IPS-NIHi7 (cell line): ENCODE measurements around the gene NAA11.
"Not testable (repeated sequence)": the region's sequence is repeated elsewhere in the genome, so short reads cannot be mapped to it uniquely, and the experiment has no call there.

ENCODE experiments used
- DNase-seq: peaks from one replicate; pipeline ENCODE4 v3.0.0; 2012; ENCODE audit warnings: mixed read lengths; ENCODE audit errors: extremely low spot score

NAA11 gene

DNA sequence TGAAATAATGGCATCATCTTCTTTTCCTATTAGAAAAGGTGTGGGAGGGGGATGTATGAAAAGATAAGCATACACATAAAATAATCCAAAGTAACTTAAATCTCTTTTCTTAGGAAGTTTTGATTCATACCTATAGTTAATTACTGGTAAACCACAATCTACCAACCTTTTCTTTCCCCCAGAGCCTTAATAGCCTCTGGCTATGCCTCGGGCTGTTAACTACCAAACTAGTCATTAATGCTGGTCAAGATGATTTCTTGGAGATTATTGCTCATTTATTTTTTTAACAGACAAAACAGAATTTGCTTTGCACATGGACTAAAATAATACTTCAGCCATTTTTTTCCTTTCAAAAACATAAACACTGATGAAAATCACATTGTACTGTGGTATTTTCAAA lies 16.9 kb downstream of the NAA11 start:
- no peak for DNase-seq

GRCh38 chr4:79308137-79308536 lies 17.7 kb downstream of the NAA11 start:
- DNase-seq, result no peak

DNA sequence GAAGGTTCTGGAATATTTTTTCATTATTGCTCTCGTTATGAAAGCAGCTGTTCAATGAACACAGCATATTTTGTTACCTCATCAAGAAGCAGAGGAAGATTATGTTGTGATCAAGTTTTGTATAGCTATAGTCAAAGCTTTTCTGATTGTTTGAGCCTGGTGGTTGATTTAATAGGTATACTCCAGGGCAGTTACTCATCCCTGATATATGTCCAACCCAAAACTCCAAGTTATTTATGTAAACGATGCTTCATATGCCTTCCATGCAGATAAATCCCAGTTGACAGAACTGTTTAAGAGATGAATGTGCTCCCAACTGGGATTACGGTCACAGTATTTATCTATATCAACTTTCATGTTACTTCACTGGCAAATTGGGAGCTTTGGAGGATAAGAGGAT lies 19.1 kb downstream of the NAA11 start:
- DNase-seq, result no peak

DNA sequence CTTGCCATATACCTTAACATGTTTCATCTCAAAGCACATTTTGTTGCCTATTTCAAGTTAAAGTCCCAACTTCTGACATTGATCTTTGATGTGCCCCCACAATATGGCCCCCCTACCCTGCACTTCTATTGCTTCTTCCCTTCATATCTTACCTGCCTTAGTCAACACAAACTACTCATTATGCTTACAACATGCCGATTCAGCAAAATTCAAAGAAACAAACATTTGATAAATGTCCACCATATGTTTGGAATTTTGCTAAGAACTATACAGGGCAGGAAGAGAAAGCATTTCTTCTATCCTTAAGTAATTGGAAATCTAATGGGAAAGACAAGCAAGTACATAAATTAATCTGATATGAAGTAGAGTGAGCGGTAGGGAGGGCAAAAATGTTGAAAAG lies 25.6 kb downstream of the NAA11 start:
- DNase-seq, result no peak

- no peak for DNase-seq
Measured at GRCh38 chr4:79298484-79298883, 27.4 kb downstream of the NAA11 start.

DNA sequence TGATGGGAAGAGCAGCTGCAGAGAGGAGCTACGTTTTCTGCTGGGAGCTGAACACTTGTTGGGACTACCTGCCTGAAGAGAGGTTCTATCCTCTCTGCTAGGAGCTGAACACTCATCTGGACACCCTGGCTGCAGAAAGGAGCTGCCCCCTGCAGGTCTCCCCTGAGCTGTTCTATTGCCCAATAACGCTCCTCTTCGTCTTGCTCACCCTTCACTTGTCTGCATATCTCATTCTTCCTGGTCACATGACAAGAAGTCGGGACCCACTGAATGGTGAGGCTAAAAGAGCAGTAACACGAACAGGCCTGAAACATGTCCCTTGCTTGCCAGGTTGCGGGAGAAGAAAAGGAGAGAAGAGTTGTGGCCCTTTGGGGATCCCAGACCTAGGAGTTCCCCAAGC lies 27.8 kb downstream of the NAA11 start:
- no peak for DNase-seq

- no peak for DNase-seq
Measured at GRCh38 chr4:79297479-79297878, 28.4 kb downstream of the NAA11 start.

GRCh38 chr4:79296768-79297428 lies 29.0 kb downstream of the NAA11 start:
- DNase-seq, result no peak

DNA sequence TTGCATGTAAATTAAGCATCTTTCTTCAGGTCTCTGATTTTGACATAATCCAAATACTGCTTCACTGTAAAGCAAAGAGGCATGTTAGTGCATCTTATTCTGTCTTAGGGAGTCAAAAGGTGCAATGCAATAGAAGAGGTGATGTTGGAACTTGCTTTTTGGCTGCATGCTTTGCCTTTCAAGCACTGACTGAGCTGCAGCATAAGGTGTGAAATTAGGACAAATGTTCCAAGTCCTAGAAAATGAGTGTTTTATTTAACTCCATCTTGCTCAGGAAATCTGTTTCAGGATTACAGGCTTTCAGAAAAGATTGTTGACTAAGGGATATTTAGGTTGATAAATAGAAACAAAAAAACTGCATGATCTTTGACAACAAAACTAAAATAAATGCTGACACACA lies 30.8 kb downstream of the NAA11 start:
- no peak for DNase-seq

GRCh38 chr4:79294064-79294463 lies 31.8 kb downstream of the NAA11 start:
- DNase-seq, result no peak

GRCh38 chr4:79292008-79292407 lies 33.9 kb downstream of the NAA11 start:
- no peak for DNase-seq

DNA sequence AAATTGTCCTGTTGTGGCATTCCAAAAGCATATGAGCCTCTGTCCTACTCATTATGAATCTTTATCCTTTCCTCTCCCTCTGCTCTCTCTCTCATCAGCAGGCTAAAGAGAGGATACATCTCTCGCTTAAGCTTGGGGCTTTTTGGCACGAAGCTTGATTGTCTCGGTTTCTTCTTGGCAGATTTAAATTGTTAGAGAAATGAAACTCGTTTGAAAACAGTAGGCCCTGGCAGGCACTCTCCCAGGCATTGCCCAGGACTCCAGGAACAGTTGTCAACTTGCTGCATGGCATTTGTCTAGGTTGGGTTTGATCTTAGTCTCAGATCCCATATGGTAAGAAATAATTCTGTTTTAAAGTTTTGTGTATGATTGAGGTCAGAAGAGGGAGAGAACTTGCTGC lies 35.5 kb downstream of the NAA11 start:
- DNase-seq, result no peak

DNA sequence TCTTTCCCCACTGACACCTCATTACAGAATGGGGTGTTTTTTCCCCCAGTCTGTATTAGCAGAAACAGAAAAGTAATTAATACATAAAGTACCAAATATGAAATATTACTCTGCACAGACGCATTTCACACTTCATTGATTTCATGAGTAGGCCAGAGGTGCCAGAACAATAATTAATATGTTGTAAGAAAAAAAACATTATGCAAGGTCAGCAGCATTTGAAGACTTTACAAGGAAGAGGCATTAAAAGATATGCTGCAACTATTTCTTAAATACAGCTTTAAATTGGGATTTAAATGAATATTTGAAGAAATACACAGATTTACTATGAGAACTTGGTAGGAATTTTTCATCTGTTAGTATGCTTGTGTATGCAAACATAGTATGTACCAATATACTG lies 37.7 kb downstream of the NAA11 start:
- no peak for DNase-seq

- no peak for DNase-seq
Measured at GRCh38 chr4:79287718-79288117, 38.1 kb downstream of the NAA11 start.

- DNase-seq, result no peak
Measured at GRCh38 chr4:79287076-79287475, 38.8 kb downstream of the NAA11 start.

- peak; percentile 20 for DNase-seq
Measured at GRCh38 chr4:79281566-79282359, 44.1 kb downstream of the NAA11 start.

DNA sequence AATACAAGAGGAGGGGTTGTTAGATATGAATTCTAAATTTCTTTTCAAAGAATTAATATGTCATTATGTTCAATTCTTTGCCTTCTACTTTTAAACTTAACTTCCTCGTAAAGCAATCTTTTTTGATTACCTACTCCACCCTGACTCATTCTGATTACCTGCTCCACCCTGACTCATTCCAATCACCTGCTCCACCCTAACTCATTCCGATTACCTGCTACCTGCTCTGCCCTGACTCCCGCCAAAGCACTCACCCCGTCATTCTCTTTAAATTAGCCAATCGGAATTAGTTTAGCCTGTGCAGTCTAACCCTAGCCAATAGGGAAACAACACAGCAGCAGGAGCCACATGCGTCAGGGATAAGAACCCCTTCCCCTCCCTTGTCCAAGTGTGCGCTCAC lies 48.4 kb downstream of the NAA11 start:
- DNase-seq, result not testable (repeated sequence)

DNA sequence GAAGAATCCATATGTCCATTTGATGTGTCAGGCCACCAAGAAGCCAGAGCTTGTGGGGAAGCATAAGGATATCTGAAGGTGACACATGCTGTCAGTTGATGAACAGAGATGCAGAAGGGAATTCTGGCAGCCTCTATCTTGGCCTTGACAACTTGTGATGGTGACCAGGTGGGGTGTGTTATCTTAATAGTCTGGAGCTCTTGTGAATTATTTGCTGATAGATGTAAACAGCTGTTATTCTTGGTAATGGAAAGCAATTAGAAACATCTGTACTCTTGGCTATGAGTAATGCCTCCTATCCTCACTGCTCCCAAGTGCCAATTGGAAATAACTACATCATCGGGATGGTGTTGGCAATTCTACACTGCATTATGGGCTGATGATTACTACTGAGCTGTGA lies 51.9 kb downstream of the NAA11 start:
- no peak for DNase-seq

GRCh38 chr4:79272761-79273160 lies 53.1 kb downstream of the NAA11 start:
- no peak for DNase-seq

DNA sequence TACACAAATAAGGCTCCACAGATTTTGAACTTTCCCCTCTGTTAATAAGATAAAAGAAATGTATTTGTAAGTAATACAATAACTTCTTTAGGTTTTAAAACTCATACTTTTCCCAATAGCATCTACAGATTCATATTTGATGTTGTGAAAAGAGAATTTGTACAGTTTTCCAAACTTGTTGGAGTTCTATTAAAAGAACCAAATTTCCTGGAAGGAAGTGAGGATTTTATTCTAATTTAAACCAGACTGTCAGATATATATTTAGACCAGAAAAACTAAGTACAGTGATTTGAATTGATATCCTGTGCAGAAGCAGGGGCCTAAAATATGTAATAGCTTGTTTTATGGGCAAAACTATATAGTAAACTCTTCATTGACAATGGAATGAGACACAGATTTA lies 53.7 kb downstream of the NAA11 start:
- DNase-seq, result no peak

DNA sequence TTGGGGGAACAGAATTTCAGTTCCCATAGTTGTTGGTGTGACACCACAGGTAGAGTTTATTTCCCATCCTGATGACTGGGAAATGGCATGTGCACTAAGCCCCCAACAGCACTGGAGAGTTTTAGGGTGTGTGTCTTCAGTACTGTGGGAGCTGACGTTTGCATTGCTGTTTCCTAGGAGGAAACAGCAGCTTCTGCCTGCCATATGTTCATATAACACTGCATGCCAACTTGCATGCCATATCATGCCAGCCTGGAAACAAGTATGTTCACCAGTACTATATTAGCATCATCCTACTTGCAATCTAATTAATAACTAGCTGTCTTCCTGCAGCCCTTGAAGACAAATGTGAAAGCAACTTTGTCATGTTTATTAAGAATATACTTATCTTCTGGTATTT lies 58.2 kb downstream of the NAA11 start:
- DNase-seq, result no peak
